ENCODE results near the gene C3orf33.

DNA sequence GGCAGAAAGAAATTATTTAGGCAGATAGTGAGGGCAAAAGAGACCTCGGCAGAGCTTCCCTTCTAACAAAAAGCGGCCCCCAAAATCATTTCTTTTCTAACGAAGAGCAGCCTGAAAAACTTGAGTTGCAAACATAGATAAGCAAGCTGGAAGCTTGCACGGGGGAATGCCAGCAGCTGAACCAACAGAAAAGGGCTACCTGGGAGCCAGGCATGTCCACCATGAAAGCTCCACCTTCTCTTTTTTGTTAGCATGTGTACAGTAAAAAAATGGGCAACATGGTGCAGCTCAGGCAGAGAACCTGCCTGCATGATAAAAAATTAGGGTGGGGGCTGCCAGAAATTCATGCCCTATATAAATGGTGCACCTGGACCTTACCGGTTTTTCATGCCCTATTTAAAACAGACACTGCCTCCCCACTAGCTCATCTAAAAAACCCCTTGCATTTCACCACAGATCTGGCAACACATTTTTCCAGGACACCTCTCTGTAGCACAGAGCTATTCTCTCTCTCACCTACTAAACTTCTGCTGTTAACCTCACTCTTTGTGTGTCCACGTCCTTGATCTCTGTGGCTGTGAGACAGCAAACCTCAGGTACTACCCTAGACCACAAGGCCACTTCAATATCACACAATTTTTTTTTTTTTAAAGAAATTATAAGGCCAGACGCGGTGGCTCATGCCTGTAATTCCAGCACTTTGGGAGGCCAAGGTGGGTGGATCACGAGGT lies 29.4 kb upstream of the C3orf33 start:
- TF ChIP-seq POLR2A (IDR thresholded peaks at IDR 0.05) = no peak
- TF ChIP-seq, protein P1, sequence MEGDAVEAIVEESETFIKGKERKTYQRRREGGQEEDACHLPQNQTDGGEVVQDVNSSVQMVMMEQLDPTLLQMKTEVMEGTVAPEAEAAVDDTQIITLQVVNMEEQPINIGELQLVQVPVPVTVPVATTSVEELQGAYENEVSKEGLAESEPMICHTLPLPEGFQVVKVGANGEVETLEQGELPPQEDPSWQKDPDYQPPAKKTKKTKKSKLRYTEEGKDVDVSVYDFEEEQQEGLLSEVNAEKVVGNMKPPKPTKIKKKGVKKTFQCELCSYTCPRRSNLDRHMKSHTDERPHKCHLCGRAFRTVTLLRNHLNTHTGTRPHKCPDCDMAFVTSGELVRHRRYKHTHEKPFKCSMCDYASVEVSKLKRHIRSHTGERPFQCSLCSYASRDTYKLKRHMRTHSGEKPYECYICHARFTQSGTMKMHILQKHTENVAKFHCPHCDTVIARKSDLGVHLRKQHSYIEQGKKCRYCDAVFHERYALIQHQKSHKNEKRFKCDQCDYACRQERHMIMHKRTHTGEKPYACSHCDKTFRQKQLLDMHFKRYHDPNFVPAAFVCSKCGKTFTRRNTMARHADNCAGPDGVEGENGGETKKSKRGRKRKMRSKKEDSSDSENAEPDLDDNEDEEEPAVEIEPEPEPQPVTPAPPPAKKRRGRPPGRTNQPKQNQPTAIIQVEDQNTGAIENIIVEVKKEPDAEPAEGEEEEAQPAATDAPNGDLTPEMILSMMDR (IDR thresholded peaks at IDR 0.05) = no peak

Measured in thyroid gland (tissue), 4 donors.